Measurements from ENCODE around the gene RPTOR.

Gene RPTOR

DNA sequence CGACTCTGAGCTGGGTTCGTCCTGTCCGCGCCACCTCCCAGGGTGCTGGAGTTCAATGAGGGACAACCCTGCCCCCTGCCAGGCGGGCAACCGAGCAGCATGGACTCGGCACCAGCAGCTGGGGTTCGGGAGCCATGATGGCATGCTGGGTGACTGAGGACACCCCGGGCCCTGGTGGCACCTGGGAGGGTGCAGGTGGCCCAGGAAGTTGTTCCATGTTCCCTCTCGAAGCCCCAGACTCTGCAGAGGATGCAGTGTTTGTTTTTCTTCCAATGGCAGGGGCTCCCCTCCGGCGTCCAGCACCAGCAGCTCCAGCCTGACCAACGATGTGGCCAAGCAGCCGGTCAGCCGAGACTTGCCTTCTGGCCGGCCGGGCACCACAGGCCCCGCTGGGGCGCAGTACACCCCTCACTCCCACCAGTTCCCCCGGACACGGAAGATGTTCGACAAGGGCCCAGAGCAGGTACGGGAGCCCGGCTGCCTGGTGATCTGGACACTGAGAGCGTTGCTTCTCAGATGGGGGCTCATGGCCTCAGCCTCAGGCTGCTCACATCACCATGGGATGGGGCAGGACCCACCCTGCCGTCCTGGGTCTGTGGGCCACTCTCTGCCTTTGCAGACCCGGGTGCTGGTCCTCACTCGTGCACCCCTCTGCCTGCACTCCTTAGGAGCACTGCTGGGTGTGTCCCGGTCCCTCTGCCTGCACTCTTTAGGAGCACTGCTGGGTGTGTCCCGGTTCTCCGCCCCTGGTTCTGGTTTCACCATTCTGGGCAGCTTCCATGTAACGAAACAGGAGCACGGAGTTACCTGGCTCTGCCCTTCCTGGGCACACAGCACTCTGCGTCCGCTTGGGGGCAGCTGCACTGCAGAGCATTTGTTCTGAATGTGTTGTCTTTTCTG, 378.8 kb downstream of the RPTOR start:
- TF ChIP-seq, protein P1, sequence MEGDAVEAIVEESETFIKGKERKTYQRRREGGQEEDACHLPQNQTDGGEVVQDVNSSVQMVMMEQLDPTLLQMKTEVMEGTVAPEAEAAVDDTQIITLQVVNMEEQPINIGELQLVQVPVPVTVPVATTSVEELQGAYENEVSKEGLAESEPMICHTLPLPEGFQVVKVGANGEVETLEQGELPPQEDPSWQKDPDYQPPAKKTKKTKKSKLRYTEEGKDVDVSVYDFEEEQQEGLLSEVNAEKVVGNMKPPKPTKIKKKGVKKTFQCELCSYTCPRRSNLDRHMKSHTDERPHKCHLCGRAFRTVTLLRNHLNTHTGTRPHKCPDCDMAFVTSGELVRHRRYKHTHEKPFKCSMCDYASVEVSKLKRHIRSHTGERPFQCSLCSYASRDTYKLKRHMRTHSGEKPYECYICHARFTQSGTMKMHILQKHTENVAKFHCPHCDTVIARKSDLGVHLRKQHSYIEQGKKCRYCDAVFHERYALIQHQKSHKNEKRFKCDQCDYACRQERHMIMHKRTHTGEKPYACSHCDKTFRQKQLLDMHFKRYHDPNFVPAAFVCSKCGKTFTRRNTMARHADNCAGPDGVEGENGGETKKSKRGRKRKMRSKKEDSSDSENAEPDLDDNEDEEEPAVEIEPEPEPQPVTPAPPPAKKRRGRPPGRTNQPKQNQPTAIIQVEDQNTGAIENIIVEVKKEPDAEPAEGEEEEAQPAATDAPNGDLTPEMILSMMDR (IDR thresholded peaks at IDR 0.05; ENCODE audit: borderline replicate concordance, control extremely low read depth, extremely low read depth, insufficient read depth, missing control alignments) = no peak
- DNase-seq (ENCODE audit: low spot score) = no peak
- in situ Hi-C loops (cut with MboI; ENCODE audit: low sequenced_read_pairs, unreplicated experiment) = no loop called here

DNA sequence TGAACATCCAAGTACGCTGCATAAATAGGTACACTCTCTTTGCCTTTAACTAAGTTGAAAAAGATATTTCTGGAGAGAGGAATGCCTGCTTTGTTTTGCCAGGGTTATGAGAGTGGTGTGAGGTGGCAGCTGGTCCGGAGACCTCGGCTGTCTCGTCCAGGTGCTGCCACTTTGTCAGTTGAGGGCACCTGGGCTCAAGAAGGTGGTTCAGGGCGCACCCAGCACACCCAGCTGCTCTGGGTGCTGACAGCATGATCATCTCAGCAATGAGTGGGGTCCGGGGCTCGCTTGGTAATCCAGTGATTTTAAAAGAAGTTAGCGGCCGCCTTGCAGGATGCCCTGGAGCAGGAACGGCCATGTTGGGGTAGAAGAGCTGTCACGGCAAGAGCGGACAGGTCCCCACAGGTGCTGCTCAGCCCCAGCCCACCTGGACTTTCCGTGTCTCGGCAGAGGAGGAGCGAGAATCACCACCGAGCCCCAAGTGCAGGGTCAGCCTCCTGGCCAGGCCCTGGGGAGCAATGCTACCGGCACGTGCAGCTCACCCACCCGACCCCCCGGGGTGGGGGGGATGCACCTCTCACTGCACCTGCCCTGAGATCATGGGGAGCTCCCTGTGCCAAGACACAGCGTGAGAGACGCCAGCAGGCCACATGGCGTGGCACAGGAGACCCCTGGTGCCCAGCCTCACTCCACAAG, 379.6 kb downstream of the RPTOR start:
- TF ChIP-seq, protein P1 (IDR thresholded peaks at IDR 0.05; ENCODE audit: borderline replicate concordance, control extremely low read depth, extremely low read depth, insufficient read depth, missing control alignments) = no peak

DNA sequence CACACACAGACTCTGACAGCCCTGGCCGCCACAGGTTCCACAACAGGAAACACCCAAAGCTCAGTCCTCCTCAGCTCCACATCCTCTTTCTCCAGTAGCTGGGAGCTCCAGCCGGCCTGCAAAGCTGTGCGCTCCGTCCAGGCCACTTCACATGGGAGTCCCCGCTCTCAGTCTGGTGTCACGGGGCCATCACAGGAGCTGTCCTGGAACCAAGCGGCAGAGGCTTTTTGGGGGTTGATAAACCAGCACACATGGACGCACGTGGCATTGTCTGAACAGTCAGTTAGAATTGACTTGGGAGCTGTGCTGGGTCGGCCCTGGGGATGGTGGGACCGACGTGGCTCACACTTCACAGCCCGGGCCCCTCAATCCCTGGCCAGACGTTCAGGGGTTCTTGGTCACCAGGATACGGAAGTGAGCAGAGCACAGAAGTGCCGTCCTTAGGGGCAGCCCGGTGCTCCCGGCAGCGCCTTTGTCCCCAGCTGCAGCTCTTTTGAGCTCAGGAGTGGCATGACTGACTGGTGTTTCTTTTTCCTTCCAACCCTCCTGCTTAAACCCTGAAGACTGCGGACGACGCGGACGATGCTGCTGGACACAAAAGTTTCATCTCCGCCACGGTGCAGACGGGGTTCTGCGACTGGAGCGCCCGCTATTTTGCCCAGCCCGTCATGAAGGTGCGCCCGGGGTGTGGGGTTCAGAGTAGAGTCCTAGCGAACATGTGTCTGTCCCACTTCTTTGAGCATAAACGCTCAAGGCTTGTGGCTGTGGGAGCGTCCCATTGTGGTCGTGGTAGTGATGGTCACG, 380.4 kb downstream of the RPTOR start:
- no peak for DNase-seq (ENCODE audit: low spot score)
- in situ Hi-C loops (cut with MboI; ENCODE audit: low sequenced_read_pairs, unreplicated experiment) = no loop called here
- TF ChIP-seq, protein P1 (IDR thresholded peaks at IDR 0.05; ENCODE audit: borderline replicate concordance, control extremely low read depth, extremely low read depth, insufficient read depth, missing control alignments) = no peak

More for the DNA sequence above, 379.6 kb downstream of the RPTOR start:
- DNase-seq (ENCODE audit: low spot score) = no peak
- in situ Hi-C loops (cut with MboI; ENCODE audit: low sequenced_read_pairs, unreplicated experiment) = no loop called here

DNA sequence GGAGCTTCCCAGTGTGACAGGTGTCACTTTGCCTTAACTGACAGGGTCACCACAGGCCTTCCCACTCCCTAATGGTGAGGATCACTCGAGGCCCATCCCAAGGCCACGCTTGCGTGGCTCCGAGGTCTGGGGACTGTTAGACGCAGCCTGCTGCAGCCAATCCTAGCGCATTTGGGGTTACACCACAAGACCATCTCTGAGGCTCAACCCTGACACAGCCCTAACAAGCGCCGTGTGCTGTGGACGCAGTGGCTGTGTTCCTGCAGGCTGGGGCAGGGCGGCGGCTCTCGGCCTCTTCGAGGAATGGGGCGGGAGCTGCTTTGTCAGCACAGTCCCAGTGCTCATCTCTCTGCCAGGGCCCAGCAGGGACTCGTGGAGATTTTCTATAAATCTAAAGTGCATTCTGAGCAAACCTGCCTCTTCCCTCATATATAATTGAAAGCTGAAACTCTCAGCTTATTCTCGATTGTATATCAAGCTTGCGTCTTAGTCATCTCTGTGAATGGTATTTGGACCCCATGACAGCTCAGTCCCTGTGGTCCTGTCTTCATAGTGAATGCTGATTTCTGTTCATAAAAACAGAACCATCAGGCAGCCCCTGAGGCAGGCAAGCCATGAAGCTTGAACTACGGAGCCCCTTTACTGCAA, 381.2 kb downstream of the RPTOR start:
- DNase-seq (ENCODE audit: low spot score) = no peak
- in situ Hi-C loops (cut with MboI; ENCODE audit: low sequenced_read_pairs, unreplicated experiment) = no loop called here

DNA sequence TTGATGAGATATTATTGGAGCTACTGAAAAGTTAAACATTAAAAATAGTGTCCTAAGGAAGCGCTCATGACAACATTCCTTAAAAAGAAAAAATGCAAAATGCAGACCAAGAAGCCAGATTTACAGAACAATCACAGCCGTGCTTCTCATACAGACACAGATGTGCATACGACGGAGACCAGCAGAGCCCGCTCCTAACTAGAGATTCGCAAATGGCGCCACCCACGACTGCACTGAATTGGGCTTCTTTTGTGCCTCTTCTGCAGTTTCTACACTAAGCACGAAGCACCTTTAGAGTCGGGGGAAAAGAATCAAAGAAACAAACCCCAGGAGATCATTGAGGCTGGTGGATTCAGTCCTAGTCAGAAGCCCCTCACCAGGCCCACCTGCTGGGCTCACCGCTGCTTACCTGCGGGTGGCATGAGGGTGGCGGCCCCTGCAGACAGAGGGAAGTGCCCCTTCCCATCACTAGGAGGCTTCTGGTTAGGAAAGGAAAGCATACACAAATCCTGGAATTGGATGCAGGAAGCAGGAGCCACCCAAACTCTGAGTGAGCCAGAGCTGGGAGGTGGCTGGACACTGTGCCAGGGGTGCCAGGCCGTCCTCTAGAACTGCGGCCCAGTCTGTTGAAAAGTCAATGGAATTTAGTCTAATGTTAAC, 382.1 kb downstream of the RPTOR start:
- in situ Hi-C loops (cut with MboI; ENCODE audit: low sequenced_read_pairs, unreplicated experiment) = no loop called here
- TF ChIP-seq, protein P1 (IDR thresholded peaks at IDR 0.05; ENCODE audit: borderline replicate concordance, control extremely low read depth, extremely low read depth, insufficient read depth, missing control alignments) = no peak

More for the DNA sequence above, 381.2 kb downstream of the RPTOR start:
- TF ChIP-seq, protein P1 (IDR thresholded peaks at IDR 0.05; ENCODE audit: borderline replicate concordance, control extremely low read depth, extremely low read depth, insufficient read depth, missing control alignments) = no peak

More for the DNA sequence above, 382.1 kb downstream of the RPTOR start:
- DNase-seq (ENCODE audit: low spot score) = no peak

All from GM13976 (cell line).